Measurements from ENCODE around the gene POLR3K.

- no peak for TF ChIP-seq EP300 (IDR thresholded peaks at IDR 0.05)
- no peak for TF ChIP-seq POLR2A (IDR thresholded peaks at IDR 0.05)
- TF ChIP-seq CTCF (IDR thresholded peaks at IDR 0.05), result no peak
Measured at GRCh38 chr16:61879-62281, 8.5 kb upstream of the POLR3K start.
